GM12892 (cell line): ENCODE measurements around the gene ATP6V0B.

ENCODE experiments used
- DNase-seq: peaks from one replicate; pipeline ENCODE4 v3.0.0; 2011; ENCODE audit not compliant: insufficient read length
- FAIRE-seq: peaks from 2 replicates; lab custom pipeline; 2011; peaks lifted over from hg19 to GRCh38; lab: Jason Lieb, UNC
- POLR2A ChIP-seq: IDR thresholded peaks from 2 replicates; pipeline ENCODE4 v1.6.1; 2011; ENCODE audit warnings: low read depth, low read length, control low read depth
- POLR2AphosphoS5 ChIP-seq: IDR thresholded peaks from 2 replicates; pipeline ENCODE4 v1.6.1; 2011; ENCODE audit warnings: low read depth, low read length, control low read depth
- TAF1 ChIP-seq: IDR thresholded peaks from 2 replicates; pipeline ENCODE4 v1.6.1; 2011; ENCODE audit warnings: low read depth, mild to moderate bottlenecking, control low read depth, low read length, borderline replicate concordance

ATP6V0B gene

GRCh38 chr1:44002165-44002564 is 27.4 kb downstream of the ATP6V0B start:
- FAIRE-seq: no peak
- DNase-seq: no peak
- TF ChIP-seq TAF1 (no peak), POLR2A (no peak), POLR2AphosphoS5 (no peak)

- FAIRE-seq: no peak
- no peak for TF ChIP-seq TAF1
- TF ChIP-seq POLR2A: no peak
- no peak for TF ChIP-seq POLR2AphosphoS5
- DNase-seq: no peak
These were observed 27.9 kb downstream of the ATP6V0B start for GRCh38 chr1:44002606-44003157.

- FAIRE-seq: no peak
- no peak for DNase-seq
- TF ChIP-seq TAF1 (no peak), POLR2A (no peak), POLR2AphosphoS5 (no peak)
These were observed 33.5 kb downstream of the ATP6V0B start for GRCh38 chr1:44008259-44008658.

- no peak for DNase-seq
- FAIRE-seq: no peak
- TF ChIP-seq POLR2A: no peak
- no peak for TF ChIP-seq TAF1
- no peak for TF ChIP-seq POLR2AphosphoS5
These were observed 36.2 kb downstream of the ATP6V0B start for GRCh38 chr1:44010935-44011471.

GRCh38 chr1:44012404-44012803 is 37.6 kb downstream of the ATP6V0B start:
- TF ChIP-seq TAF1 (no peak), POLR2AphosphoS5 (no peak), POLR2A (no peak)
- no peak for DNase-seq
- no peak for FAIRE-seq

- FAIRE-seq (no peak), DNase-seq (no peak)
- TF ChIP-seq POLR2AphosphoS5: no peak
- no peak for TF ChIP-seq TAF1
- TF ChIP-seq POLR2A: no peak
These were observed 38.3 kb downstream of the ATP6V0B start for GRCh38 chr1:44012941-44013609.

GRCh38 chr1:44013949-44014348 is 39.2 kb downstream of the ATP6V0B start:
- FAIRE-seq (no peak), DNase-seq (no peak)
- no peak for TF ChIP-seq POLR2A
- TF ChIP-seq POLR2AphosphoS5: no peak
- TF ChIP-seq TAF1: no peak

GRCh38 chr1:44014365-44015104 is 39.8 kb downstream of the ATP6V0B start:
- FAIRE-seq: no peak
- no peak for TF ChIP-seq POLR2A
- no peak for TF ChIP-seq POLR2AphosphoS5
- no peak for TF ChIP-seq TAF1
- DNase-seq: no peak

- DNase-seq: no peak
- FAIRE-seq: no peak
- TF ChIP-seq POLR2AphosphoS5: no peak
- TF ChIP-seq TAF1: no peak
- TF ChIP-seq POLR2A: no peak
These were observed 40.4 kb downstream of the ATP6V0B start for GRCh38 chr1:44015206-44015605.

- no peak for DNase-seq
- FAIRE-seq: no peak
These were observed 41.5 kb downstream of the ATP6V0B start for GRCh38 chr1:44016041-44016889.

GRCh38 chr1:44016890-44017400 is 42.2 kb downstream of the ATP6V0B start:
- FAIRE-seq (no peak), DNase-seq (no peak)
- TF ChIP-seq TAF1: no peak
- TF ChIP-seq POLR2A: no peak
- no peak for TF ChIP-seq POLR2AphosphoS5

More at GRCh38 chr1:44016041-44016889, 41.5 kb downstream of the ATP6V0B start:
- TF ChIP-seq POLR2A (no peak), TAF1 (no peak), POLR2AphosphoS5 (no peak)
